HG02610 (cell line): Measurements from ENCODE around the gene TEKT4.
"Not testable (repeated sequence)": the region's sequence is repeated elsewhere in the genome, so short reads cannot be mapped to it uniquely, and the experiment has no call there.

ENCODE experiments used
- ATAC-seq: cut with Tn5 transposase; IDR thresholded peaks from one replicate; pipeline ENCODE4 v1.9.1; 2021; ENCODE audit warnings: mild to moderate bottlenecking, moderate library complexity; ENCODE audit not compliant: unreplicated experiment

Gene TEKT4, protein sequence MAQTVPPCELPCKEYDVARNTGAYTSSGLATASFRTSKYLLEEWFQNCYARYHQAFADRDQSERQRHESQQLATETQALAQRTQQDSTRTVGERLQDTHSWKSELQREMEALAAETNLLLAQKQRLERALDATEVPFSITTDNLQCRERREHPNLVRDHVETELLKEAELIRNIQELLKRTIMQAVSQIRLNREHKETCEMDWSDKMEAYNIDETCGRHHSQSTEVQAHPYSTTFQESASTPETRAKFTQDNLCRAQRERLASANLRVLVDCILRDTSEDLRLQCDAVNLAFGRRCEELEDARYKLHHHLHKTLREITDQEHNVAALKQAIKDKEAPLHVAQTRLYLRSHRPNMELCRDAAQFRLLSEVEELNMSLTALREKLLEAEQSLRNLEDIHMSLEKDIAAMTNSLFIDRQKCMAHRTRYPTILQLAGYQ

DNA sequence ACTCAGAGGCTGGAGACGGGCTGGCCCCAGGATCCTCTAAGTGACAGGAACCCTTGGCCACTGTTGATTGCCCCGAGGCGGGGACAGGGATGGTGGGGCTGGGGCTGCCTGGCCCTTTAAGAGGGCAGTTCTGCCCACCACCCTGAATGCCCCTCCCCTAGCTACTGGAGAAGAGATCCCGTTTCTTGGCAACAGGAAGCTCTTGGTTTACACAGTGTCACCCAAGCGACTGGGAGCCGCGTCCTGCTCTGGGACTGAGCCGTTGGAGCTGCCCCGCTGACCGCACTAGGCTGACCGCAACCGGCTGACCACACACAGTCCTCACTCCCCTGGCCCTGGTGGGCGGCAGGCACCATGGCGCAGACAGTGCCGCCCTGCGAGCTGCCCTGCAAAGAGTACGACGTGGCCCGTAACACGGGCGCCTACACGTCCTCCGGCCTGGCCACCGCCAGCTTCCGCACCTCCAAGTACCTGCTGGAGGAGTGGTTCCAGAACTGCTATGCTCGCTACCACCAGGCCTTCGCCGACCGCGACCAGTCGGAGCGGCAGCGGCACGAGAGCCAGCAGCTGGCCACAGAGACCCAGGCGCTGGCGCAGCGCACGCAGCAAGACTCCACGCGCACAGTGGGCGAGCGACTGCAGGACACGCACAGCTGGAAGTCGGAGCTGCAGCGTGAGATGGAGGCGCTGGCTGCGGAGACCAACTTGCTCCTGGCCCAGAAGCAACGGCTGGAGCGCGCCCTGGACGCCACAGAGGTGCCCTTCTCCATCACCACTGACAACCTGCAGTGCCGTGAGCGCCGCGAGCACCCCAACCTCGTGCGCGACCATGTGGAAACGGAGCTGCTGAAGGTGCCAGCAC lies at the start of gene TEKT4:
TSS of gene TEKT4 (plus strand) at position 205 of the 862 bp plus-strand sequence. CDS start at position 355, 150 bp downstream.
- ATAC-seq: no peak

DNA sequence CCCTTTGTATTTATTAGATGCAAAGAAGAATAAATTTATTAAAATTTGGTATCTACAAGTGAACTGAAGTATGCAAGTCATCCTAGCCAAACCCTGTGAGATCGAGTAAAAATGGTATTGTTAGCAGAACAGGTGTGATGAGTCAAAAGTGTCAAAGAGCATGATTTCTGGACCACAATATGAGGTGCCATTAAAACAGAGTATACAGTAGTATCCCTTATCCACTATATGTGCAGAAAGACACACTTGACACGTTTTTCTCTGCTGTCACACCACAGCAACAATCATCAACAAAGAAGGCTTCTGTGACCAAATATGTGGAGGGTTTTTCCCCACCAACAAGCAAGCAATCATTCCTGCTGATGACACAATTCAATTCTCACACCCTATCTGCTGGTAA lies 32.0 kb upstream of the TEKT4 start:
- not testable (repeated sequence) for ATAC-seq

DNA sequence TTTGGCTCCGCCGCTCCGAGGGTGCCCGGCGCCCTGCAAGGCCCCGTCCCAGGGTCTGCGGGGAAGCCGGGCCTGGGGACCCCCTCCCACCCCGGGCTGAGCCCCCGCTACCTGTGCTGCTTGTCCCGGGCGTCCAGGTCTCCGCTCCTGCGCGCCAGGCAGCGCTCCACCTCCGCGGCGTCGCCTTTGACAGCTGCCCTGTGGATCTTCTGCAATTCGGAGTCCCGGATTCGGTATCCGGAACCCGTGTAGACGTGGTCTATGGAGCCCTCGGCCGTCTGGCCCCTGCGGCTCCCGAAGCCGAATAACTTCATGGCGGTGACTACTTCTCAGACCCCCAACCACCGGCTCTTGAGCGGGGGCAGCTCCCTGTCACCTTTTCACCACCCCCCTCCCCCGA lies 14.4 kb upstream of the TEKT4 start:
- not testable (repeated sequence) for ATAC-seq

DNA sequence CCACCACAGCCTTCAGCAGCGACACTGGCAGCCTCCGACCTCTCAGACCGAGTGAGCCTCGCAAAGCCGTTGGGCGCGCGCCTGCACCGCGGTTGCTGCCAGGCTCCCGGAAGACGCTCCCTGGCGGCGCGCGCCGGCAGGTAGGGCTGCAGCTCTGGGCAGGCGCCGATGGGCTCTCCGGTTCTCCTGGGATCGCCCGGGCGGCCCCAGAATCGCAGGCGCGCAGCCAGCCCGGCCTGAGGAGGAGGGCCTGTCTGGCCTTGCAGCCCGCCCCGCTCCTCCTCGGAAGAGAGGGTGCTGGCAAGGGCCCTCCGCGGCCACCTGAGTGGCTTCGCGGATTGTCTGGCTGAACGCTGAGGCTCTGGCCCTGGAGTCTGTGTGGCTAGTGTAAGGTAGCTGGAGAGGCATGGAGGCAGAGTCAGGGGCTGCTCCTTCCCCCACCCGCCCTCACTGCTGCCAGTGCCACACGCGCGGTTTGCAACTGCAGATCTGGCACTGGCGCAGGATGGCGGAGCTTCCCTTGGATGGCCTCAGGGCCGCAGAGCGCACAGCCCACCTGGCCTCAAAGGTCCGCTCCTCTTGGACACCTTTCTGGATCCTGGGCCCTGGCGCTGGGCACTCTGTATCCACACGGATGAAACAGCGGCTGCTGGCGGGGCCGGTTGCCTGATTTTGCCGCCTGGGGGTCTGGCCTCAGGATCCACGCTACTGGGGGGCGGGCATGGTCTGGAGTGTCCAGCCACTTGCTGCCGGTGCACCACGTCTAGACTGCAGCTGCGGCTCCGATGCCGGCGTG lies 13.7 kb upstream of the TEKT4 start:
- ATAC-seq: not testable (repeated sequence)

DNA sequence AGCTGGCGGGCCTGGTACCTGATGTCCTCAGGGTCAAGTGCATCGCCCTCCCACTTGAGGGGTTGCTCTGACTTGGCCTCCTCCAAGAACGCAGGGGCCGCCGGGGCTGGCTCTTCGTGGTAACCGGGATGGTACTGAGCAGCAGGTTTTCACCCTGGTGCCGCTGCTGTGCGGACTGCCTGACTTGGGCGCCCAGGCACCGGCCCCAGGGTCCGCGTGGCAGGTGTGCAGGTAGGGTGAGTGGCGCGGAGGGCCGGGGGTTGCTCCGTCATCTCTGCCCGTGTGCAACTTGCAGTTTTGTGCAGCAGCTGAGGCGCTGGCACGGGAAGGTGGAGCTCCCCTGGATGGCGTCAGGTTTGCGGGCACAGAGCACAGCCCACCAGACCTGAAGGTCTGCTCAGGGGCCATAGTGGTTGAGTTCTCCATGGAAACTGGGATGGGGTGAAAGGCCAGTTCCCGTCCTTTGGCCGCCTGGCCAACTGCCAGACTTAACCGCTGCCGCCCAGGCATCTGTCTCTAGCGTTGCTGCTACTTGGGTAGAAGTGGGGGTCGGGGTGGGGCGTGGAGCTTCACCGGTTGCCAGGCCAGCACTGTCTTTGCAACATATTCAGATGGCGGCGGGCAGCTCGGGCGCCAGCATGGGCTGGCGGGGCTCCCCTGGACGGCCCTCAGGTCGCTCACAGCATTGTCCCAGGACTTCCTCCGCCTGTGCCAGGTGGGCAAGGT lies 12.9 kb upstream of the TEKT4 start:
- not testable (repeated sequence) for ATAC-seq

DNA sequence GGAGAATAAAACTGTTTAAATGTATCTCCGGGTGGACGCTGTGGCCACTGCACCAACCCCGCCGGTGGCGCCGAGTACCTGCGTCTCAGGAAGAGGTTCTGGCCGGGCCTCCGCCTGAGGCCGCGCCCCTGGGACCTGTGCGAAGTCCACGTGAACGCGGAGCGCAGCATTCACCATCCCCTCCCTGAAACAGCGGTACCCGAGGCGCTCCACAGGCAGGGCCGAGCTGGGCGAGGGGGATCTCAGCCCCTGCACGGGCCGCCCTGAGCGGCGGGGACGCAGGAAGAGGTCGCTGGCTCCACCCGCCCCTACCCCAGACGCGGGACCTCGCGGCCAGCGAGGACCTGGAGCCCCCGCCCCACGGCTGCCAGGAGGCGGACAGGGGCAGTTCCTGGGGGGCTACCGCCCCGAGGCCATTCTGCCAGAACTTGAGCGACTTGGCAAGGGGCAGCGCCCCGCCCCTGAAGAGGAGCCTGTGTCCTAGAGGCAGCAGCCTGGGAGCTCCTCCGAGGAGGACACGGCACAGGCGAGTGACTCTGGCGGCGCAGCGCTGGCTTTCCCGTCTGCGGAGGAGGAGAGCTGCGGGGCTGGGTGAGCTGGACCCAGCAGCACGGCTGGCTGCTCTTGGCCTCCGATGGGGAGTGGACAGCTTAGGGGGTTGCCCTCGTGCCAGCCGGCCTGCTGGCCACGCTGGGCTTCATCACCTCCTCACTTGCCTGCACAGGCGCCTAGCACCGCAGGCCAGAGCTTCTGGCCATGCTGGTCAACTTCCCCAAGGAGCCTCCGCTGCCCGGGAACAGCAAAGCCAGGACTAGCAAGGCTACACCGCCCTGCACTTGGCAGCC lies 9.7 kb upstream of the TEKT4 start:
- no peak for ATAC-seq

DNA sequence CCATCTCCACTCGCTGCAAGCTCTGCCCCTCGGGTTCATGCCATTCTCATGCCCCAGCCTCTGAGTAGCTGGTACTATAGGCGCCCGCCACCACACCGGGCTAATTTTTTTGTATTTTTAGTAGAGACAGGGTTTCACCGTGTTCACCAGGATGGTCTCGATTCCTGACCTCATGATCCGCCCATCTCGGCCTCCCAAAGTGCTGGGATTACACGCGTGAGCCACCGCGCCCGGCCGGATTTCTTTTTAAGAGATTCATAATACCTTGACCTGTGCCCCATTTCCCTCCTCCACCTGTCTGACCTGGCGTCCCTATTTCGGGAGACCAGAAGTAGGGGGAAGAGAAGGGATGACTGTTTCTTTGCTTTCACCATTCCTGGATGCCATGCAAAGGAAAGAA lies 8.3 kb upstream of the TEKT4 start:
- ATAC-seq: not testable (repeated sequence)

DNA sequence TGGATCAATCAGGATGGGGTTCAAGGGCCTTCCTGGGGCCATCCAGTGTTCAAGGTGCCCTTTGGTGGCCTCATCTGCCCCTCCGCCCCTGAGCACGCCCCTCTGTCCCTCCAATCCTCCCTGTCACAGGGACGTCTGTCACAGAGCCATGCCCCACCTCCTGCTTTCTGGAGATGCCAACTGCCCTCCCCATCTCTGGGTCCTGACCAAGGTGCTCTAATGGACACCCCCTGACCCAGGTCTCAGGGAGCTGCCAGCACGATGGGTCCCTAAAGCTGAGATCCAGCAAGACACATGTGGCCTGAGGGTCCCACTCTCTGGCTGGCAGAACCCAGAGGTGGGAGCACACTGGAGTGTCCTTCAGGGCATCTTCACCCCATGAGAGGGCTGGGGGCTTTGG lies 2.1 kb upstream of the TEKT4 start:
- no peak for ATAC-seq

DNA sequence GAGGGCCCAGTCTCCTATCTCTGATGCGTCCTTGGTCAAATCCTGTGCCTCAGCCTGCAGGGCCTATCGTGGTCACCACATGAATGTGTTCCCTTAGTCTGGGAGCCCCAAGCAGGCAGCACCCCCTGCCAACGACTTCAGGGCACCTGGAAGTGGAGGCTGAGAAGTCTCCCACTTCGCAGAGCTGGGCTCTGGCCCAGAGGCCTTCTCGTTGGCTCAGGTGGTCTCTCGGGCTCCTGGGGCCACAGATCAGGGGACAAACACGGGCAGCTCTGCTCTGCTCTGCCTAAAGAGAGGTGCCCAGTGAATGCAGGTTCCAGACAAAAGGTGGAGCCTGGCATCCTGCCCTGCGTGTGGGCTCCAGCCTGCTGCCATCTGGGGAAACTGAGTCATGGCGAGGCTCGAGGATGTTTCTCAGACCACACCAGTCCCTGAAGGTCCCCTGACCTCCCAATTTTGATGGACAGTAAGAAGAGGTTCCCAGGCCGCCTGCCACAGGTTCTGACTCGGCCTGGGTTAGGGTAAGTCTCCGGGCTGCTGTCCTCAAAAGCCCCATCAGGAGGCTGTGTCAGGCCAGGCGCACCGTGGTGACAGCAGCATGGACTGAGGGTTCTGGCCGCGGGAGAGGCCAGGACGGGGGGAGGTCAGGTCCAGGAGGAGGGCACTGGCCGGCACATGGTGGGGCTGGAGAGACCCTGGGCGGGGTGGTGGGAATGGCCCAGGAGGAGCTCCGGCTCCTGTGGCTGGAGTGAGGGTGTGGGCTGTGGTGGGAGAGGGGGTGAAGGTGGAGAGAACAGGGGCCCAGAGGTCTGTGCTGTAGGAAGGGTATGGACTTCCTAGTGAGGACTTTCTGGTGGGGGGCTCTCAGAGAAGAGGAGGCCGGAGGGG lies 1.4 kb upstream of the TEKT4 start:
- no peak for ATAC-seq

DNA sequence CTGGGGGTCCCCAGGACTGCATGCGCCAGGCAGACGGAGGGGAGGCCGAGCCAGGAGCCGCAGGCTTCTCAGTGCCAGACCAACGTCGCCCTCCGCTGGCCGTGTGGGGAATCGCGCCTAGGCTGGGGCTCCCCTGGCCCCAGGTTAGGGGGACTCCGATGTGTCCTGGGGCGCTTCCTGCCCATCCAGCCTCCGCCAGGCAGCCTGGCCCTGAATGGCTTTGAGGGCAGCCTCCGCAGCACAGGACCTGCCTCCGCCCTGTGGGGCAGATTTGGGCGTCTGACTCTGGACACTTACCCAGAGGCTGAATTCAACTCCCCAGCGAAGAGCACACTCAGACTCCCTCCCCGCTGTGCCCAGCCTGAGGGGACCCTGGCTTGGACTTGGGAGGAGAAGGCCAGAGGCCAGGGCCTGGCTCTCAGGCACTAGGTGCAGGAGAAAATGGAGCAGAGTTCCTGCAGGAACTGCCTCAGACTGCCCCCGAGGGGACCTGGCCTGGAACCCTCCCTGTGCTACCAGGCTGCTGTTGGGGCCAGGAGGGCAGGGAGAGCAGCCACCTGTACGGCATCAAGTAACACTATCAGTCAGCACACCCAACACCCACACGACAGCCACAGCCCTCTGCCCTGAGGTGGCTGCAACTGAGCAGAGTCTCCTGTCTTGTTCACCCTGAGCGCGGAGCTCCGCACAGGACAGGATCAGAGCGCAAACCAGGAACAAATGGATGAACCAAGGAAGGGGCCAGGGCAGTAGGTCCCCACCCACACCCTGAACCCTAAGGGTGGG lies 597 bp upstream of the TEKT4 start:
- no peak for ATAC-seq

DNA sequence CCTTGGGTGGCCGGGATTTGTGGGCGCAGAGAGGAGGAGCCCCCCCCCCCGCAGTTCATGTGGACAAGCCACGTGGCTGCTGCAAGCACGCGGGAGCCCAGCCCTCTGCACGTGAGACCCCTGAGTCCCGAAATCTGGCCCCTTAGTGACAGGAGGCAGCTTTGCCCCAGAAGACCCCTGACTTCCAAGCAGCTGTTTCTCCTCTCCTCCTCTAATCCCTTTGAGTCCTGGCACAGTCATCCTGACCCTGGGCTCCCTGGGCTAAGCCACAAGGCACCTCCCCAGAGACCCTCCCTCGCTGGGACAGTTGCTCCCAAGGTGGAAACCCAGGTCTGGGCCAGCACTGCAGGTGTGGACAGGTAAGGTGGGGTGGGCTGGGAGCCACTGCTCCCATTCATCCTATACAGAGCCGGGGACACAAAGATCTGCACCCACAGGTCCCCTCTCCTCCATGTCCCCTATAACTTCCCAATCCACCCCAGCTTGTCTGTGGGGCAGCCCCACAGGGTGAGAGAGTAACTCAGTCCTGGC lies 923 bp downstream of the TEKT4 start:
- ATAC-seq: no peak

DNA sequence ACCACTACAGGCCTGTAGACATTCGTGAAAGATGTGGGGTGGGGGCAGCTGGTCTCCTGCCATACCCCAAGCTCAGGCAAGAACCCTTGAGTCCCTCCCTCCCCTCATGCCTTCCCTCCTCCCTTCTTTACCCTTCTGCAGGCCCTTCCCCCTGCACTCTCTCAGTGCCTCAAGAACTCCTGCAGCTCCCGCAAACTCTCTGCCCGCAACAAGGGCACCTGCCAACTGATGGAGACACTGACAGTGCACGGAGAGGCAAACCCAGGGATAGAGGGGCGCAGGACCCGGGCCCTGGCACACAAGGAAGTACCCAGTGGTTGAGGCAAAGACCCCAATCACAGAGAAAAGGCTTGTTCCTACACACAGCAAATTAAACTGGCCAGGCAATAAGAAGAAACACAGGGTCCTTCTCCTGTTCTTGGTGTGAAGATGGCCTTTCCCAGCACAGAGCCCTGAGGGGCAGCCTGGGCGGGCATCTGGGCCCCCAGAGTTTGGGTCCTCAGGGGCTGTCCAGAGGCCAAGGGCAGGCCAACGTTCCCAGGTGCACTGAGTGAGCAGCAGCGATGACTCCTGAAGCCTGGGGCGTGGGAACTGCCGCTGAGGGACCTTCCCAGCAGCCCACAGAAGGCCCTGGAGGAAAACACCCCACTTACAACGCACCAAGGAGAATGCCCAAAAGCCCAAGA lies 1.6 kb downstream of the TEKT4 start:
- ATAC-seq: no peak

DNA sequence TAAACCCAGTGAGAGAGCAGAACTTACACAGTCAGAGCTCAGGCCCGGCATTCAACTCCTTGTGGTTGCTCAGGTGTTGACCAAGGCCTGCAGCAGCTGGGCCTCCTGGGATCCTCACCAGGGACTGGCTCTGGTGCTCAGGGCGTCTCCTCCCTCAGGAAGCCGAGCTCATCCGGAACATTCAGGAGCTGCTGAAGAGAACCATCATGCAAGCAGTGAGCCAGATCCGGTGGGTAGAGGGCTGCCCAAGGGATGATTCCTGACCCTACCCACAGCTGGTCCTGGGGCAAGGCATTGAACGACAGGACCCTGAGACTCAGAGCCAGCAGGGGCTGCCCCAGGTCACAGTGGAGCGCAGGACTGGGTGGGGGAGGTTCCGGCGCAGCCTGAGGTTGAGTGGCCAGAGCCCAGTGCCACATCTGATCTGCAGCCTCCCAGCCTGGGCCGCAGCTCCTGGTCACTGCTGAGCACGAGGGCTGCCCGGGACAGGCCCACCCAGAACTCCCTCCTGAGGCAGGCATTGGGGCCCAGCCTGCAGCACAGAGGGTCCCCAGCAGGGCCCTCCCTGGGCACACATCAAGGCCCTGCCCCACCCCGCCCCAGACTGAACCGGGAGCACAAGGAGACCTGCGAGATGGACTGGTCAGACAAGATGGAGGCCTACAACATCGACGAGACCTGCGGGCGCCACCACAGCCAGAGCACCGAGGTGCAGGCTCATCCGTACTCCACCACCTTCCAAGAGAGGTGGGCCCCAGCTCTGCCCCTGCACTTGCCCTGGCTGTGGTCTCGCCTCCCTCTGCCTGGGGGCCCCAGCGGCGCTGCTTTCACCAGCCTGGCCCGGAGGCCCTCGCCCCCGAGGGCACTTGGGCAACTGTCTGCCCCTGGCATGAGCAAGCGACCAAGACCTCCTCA lies 2.4 kb downstream of the TEKT4 start:
- peak; percentile 16 for ATAC-seq

DNA sequence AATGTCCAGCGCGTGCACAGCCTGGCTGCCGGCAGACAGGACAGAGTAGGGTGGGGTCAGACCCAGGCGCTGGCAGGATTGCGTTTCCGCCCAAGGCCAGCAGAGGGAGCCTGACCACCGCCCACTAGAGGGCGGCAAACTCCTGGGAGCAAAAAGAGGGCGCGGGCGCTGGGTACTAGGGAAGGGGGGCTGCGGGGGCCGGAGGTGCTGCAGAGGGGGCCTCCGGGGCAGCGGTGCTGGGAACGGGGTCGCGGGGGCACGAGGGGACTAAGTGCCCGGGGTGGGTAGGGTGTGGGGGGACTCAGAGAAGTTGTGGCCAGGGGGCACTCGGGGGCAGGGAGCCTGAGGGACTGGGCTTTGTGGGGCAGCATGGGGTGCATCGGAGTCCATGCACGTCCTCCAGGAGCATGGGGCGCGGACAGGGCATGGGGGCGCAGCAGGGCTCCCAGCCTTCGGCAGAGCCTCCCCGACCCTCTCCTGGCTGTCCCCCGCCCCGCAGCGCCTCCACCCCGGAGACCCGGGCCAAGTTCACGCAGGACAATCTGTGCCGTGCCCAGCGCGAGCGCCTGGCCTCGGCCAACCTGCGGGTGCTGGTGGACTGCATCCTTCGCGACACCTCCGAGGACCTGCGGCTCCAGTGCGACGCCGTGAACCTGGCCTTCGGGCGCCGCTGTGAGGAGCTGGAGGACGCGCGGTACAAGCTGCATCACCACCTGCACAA lies 3.2 kb downstream of the TEKT4 start:
- ATAC-seq: peak; percentile 87
